ENCODE data around the gene CPNE6. TPM values are rescaled to one million over a fixed set of nuclear protein-coding genes. Genes with fewer than 3 reads are reported as not detected.

The CPNE6 gene
- polyA plus RNA-seq, 1 experiment = not detected

DNA sequence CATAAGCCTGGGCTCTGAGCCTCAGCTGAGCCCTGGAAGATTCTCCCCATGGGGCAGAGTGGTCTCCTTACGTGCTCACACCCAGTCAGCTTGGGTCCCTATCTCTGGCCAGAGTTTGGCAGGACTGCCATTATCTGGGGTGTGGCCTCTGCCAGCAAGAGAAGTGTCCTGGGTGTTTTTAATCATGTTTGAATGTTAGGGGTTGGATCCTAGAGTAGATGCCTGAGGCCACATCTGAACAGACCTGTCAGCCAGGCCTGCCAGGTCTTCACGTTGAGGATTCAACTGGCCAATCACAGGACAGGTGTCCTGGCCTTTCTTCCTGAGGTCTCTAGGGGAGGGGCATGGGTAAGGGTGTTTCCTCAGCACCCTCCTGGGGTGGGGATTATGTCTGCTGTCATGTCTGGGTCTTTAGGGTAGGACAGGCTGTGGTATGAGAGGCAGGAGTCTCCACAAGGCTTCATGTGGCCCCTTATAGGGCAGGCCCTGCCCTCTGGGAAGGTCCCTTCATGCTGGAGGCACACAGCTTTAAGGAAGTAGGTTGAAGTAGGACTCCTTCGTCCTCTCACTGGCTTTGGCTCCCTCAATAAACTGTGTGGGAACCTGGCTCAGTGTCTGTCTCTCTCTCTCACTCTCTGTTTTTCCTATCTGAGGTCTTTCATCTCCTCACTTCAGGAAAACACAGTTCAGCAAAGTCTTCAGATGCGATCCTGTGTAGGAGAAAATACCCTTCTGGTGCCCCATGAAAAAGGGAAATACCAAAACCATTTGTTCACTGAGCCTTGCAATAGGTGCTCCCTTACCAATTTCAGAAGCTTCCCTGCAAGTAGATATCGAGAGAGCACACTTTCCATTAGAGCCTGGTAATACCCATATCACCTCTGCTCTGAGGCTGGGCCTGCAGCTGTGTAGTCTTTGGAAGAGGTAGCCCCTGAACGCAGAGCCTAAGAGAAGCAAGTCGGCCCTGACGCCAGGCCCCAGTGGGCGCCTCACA is 52.4 kb downstream of the CPNE6 start:
- TF ChIP-seq, protein P1, sequence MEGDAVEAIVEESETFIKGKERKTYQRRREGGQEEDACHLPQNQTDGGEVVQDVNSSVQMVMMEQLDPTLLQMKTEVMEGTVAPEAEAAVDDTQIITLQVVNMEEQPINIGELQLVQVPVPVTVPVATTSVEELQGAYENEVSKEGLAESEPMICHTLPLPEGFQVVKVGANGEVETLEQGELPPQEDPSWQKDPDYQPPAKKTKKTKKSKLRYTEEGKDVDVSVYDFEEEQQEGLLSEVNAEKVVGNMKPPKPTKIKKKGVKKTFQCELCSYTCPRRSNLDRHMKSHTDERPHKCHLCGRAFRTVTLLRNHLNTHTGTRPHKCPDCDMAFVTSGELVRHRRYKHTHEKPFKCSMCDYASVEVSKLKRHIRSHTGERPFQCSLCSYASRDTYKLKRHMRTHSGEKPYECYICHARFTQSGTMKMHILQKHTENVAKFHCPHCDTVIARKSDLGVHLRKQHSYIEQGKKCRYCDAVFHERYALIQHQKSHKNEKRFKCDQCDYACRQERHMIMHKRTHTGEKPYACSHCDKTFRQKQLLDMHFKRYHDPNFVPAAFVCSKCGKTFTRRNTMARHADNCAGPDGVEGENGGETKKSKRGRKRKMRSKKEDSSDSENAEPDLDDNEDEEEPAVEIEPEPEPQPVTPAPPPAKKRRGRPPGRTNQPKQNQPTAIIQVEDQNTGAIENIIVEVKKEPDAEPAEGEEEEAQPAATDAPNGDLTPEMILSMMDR (IDR thresholded peaks at IDR 0.05; ENCODE audit: insufficient read depth, low read depth, low read length) = no peak
- no peaks in the 10 kb centered on the region for H3K27me3 ChIP-seq (ENCODE audit: control insufficient read depth, insufficient read depth, low read length)
- DNase-seq (ENCODE audit: low read depth) = no peak
- ChIA-PET POLR2A (no interaction called here), CTCF (interaction anchor here (1.4 to 2.0 kb wide), 2 partner anchors 15 to 37 kb away, joined by 4 to 7 read pairs; partner anchors contain the start of gene IRF9)
- no peak overlapping the region for H3K4me3 ChIP-seq (ENCODE audit: low read depth, low read length)
- H3K36me3 ChIP-seq (ENCODE audit: control insufficient read depth, insufficient read depth, low read length) = peaks cover 14% of the 10 kb centered on the region

DNA sequence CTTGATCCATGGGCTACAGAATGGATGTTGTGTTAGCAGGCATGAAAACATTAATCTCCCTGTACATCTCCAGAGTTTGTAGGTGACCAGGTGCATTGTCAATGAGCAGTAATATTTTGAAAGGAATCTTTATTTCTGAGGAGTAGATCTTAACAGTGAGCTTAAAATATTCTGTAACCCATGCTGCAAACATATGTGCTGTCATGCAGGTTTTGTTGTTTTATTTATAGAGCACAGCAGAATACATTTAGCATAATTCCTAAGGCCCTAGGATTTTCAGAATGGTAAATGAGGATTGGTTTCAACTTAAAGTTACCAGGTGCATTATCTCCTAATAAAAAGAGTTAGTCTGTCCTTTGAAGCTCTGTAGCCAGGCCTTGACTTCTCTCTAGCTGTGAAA is 55.6 kb downstream of the CPNE6 start:
- no peak overlapping the region for H3K4me3 ChIP-seq (ENCODE audit: low read depth, low read length)
- ChIA-PET CTCF (interaction anchor here (1.2 kb wide), 1 partner anchor 9 kb away, joined by 3 read pairs; the partner anchor contains the start of gene PSME1), POLR2A (no interaction called here)
- peaks cover 2% of the 10 kb centered on the region; the same call in 1 of the 2 replicates for H3K36me3 ChIP-seq (ENCODE audit: control insufficient read depth, insufficient read depth, low read length)
- no peak for DNase-seq (ENCODE audit: low read depth)
- H3K27me3 ChIP-seq (ENCODE audit: control insufficient read depth, insufficient read depth, low read length) = no peaks in the 10 kb centered on the region
- TF ChIP-seq, protein P1 (IDR thresholded peaks at IDR 0.05; ENCODE audit: insufficient read depth, low read depth, low read length) = no peak

DNA sequence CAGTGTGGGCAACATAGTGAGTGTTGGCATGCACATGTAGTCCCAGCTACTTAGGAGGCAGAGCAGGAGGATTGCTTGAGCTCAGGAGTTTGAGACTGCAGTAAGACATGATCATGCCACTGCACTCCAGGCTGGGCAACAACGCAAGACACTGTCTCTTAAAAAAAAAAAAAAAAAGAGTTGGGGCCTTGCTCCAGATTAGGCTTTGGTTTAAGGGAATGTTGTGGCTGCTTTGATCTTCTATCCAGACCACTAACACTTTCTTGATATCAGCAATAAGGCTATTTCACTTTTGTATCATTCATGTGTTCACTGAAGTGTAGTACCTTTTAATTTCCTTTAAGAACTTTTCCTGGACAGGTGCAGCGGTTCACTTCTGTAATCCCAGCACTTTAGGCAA is 56.3 kb downstream of the CPNE6 start:
- POLR2A ChIA-PET = no interaction called here
- TF ChIP-seq, protein P1 (IDR thresholded peaks at IDR 0.05; ENCODE audit: insufficient read depth, low read depth, low read length) = no peak
- Histone ChIP-seq H3K36me3 (ENCODE audit: control insufficient read depth, insufficient read depth, low read length) (peaks cover 2% of the 10 kb centered on the region; the same call in 1 of the 2 replicates), H3K4me3 (ENCODE audit: low read depth, low read length) (no peak overlapping the region), H3K27me3 (ENCODE audit: control insufficient read depth, insufficient read depth, low read length) (no peaks in the 10 kb centered on the region)
- CTCF ChIA-PET = no interaction called here
- DNase-seq (ENCODE audit: low read depth) = no peak

Other genes starting within 250 kb of the CPNE6 start
- 24.3 and 24.7 TPM in 2 replicates for gene DHRS4, start 117.8 kb upstream of the CPNE6 start, polyA plus RNA-seq (2011; rRNA removed)
- gene DHRS4L2, start 82.6 kb upstream of the CPNE6 start, polyA plus RNA-seq (2011; rRNA removed) = 12.5 and 15.0 TPM in 2 replicates
- 0.02 and 0.04 TPM in 2 replicates for gene CARMIL3, start 19.6 kb upstream of the CPNE6 start, polyA plus RNA-seq (2011; rRNA removed)
- gene PCK2, start 22.7 kb downstream of the CPNE6 start, polyA plus RNA-seq (2011; rRNA removed) = 141 and 227 TPM in 2 replicates
- gene DCAF11, start 43.2 kb downstream of the CPNE6 start, polyA plus RNA-seq (2011; rRNA removed) = 41.5 and 50.0 TPM in 2 replicates
- gene NRL, start 43.4 kb downstream of the CPNE6 start, polyA plus RNA-seq (2011; rRNA removed) = 0.59 and 0.91 TPM in 2 replicates
- gene FITM1, start 59.1 kb downstream of the CPNE6 start, polyA plus RNA-seq (2011; rRNA removed) = 0.10 and 0.23 TPM in 2 replicates
- 48.9 and 106 TPM in 2 replicates for gene PSME1, start 64.6 kb downstream of the CPNE6 start, polyA plus RNA-seq (2011; rRNA removed)
- 6.9 and 13.3 TPM in 2 replicates for gene EMC9, start 70.0 kb downstream of the CPNE6 start, polyA plus RNA-seq (2011; rRNA removed)
- gene PSME2, start 75.0 kb downstream of the CPNE6 start, polyA plus RNA-seq (2011; rRNA removed) = 165 and 178 TPM in 2 replicates
- gene RNF31, start 75.9 kb downstream of the CPNE6 start, polyA plus RNA-seq (2011; rRNA removed) = 8.2 and 12.4 TPM in 2 replicates
- gene IRF9, start 89.7 kb downstream of the CPNE6 start, polyA plus RNA-seq (2011; rRNA removed) = 84.8 and 107 TPM in 2 replicates
- gene REC8, start 100.5 kb downstream of the CPNE6 start, polyA plus RNA-seq (2011; rRNA removed) = 2.7 and 5.5 TPM in 2 replicates
- gene IPO4, start 117.3 kb downstream of the CPNE6 start, polyA plus RNA-seq (2011; rRNA removed) = 11.5 and 26.8 TPM in 2 replicates
- gene TM9SF1, start 123.9 kb downstream of the CPNE6 start, polyA plus RNA-seq (2011; rRNA removed) = 50.5 and 59.2 TPM in 2 replicates
- not detected in 2 replicates for gene TSSK4, start 134.1 kb downstream of the CPNE6 start, polyA plus RNA-seq (2011; rRNA removed)
- 36.3 and 52.1 TPM in 2 replicates for gene CHMP4A, start 141.9 kb downstream of the CPNE6 start, polyA plus RNA-seq (2011; rRNA removed)
- gene MDP1, start 144.5 kb downstream of the CPNE6 start, polyA plus RNA-seq (2011; rRNA removed) = 16.3 and 19.3 TPM in 2 replicates
- gene NEDD8, start 160.8 kb downstream of the CPNE6 start, polyA plus RNA-seq (2011; rRNA removed) = 242 and 329 TPM in 2 replicates
- 103 and 116 TPM in 2 replicates for gene GMPR2, start 161.4 kb downstream of the CPNE6 start, polyA plus RNA-seq (2011; rRNA removed)
- gene TINF2, start 171.1 kb downstream of the CPNE6 start, polyA plus RNA-seq (2011; rRNA removed) = 37.2 and 41.7 TPM in 2 replicates
- gene TGM1, start 191.6 kb downstream of the CPNE6 start, polyA plus RNA-seq (2011; rRNA removed) = 0.97 and 2.9 TPM in 2 replicates
- 23.2 and 52.5 TPM in 2 replicates for gene RABGGTA, start 200.0 kb downstream of the CPNE6 start, polyA plus RNA-seq (2011; rRNA removed)
- gene DHRS1, start 228.2 kb downstream of the CPNE6 start, polyA plus RNA-seq (2011; rRNA removed) = 40.5 and 57.1 TPM in 2 replicates
- 13.9 and 16.3 TPM in 2 replicates for gene NOP9, start 228.3 kb downstream of the CPNE6 start, polyA plus RNA-seq (2011; rRNA removed)
- 0.63 and 0.98 TPM in 2 replicates for gene CIDEB, start 236.4 kb downstream of the CPNE6 start, polyA plus RNA-seq (2011; rRNA removed)
- 0.98 and 1.6 TPM in 2 replicates for gene LTB4R2, start 238.6 kb downstream of the CPNE6 start, polyA plus RNA-seq (2011; rRNA removed)
- 2.5 and 2.6 TPM in 2 replicates for gene LTB4R, start 239.9 kb downstream of the CPNE6 start, polyA plus RNA-seq (2011; rRNA removed)

Data from BJ (cell line).